Panc1 (cell line): ENCODE data around the gene SSNA1. TPM values are rescaled to one million over a fixed set of nuclear protein-coding genes. Genes with fewer than 3 reads are reported as not detected.

Source experiments
- ATAC-seq: fragments of 200-7000 bp; cut with Tn5 transposase; 2 replicates; pipeline ENCODE4 v1.9.1; 2020; ENCODE audit warnings: mild to moderate bottlenecking, moderate library complexity
- BruUV-seq: library from RNA; stranded (reverse); fragments of 400-500 nt; replicated peaks from 2 replicates; lab custom pipeline; 2021; lab: Mats Ljungman, UMichigan
- CTCF ChIA-PET: fragments of 300-600 bp; sonication (Branson Sonifier 250); formaldehyde crosslinking; loops from one replicate; lab custom pipeline; 2022; ENCODE audit warnings: antibody characterized with exemption; lab: Charles Lee
- POLR2A ChIA-PET: fragments of 300-600 bp; sonication (Branson Sonifier 250); formaldehyde crosslinking; loops from one replicate; lab custom pipeline; 2022; ENCODE audit warnings: antibody characterized with exemption; lab: Charles Lee
- DNase-seq: peaks from one replicate; pipeline ENCODE4 v3.0.0-alpha.2; 2010; ENCODE audit warnings: low read depth, low spot score
- H3K27ac ChIP-seq: 2 replicates; pipeline ENCODE4 v1.5.1; 2011; ENCODE audit warnings: mild to moderate bottlenecking, low read length, inconsistent platforms
- H3K27me3 ChIP-seq: fragments of 200-500 bp; sonication (Bioruptor generic); 2 replicates; pipeline ENCODE4 v1.6.0; 2014; ENCODE audit warnings: low read length, inconsistent platforms; ENCODE audit not compliant: control insufficient read depth, insufficient read depth
- H3K36me3 ChIP-seq: fragments of 200-500 bp; sonication (Bioruptor generic); 2 replicates; pipeline ENCODE4 v1.5.1; 2014; ENCODE audit warnings: inconsistent platforms, mild to moderate bottlenecking, low read length, moderate library complexity; ENCODE audit not compliant: control insufficient read depth, insufficient read depth
- H3K4me1 ChIP-seq: 2 replicates; pipeline ENCODE4 v1.5.1; 2011; ENCODE audit warnings: inconsistent platforms, mild to moderate bottlenecking, low read length, moderate library complexity; ENCODE audit not compliant: control insufficient read depth, insufficient read depth
- H3K4me3 ChIP-seq, 2 experiments: 2 replicates each; pipeline ENCODE4 v1.5.1; 2011 to 2012; ENCODE audit warnings: low read depth in 2 of 2, low read length in 2 of 2, mild to moderate bottlenecking in 2 of 2, inconsistent platforms in 1 of 2, moderate library complexity in 1 of 2
- H3K9me3 ChIP-seq: fragments of 200-500 bp; sonication (Bioruptor generic); 2 replicates; pipeline ENCODE4 v1.5.1; 2014; ENCODE audit warnings: low read depth, mild to moderate bottlenecking, inconsistent platforms, low read length, moderate library complexity; ENCODE audit not compliant: control insufficient read depth, insufficient read depth
- POLR2AphosphoS5 ChIP-seq: IDR thresholded peaks from 2 replicates; pipeline ENCODE4 v1.6.1; 2012; ENCODE audit warnings: mild to moderate bottlenecking, low read depth, low read length, moderate library complexity
- SIN3A ChIP-seq: IDR thresholded peaks from 2 replicates; pipeline ENCODE4 v1.6.1; 2012; ENCODE audit warnings: low read depth, mild to moderate bottlenecking, low read length, moderate library complexity, borderline replicate concordance; ENCODE audit not compliant: insufficient read depth
- TCF7L2 ChIP-seq: IDR thresholded peaks from 2 replicates; pipeline ENCODE4 v1.6.1; 2011; ENCODE audit warnings: mild to moderate bottlenecking, low read depth, low read length, inconsistent platforms
- in situ Hi-C: cut with HindIII; loops from 2 replicates; pipeline ENCODE4 v1.10.0; 2016; ENCODE audit warnings: low sequenced_read_pairs, low pct_unique_long_range_greater_than_20kb
- intact Hi-C: fragments of 100-400 bp; cut with micrococcal nuclease; formaldehyde crosslinking; loops from one replicate; pipeline ENCODE4 v1.10.0; 2022; ENCODE audit not compliant: unreplicated experiment
- total RNA-seq: library from RNA; stranded (reverse); gene quantifications from one replicate; pipeline ENCODE4 v1.2.1, GENCODE V29; 2021; ENCODE audit not compliant: unreplicated experiment
- TF ChIP-seq, protein P1 (sequence below): fragments of 450-650 bp; IDR thresholded peaks from 2 replicates; pipeline ENCODE4 v1.5.1; 2017; ENCODE audit warnings: mild to moderate bottlenecking
- TF ChIP-seq, protein P2 (sequence below), 2 experiments: IDR thresholded peaks; 2 replicates each; pipeline ENCODE4 v1.6.1; 2011 to 2012; ENCODE audit warnings: low read depth in 2 of 2, control low read depth in 1 of 2, low read length in 1 of 2, mild to moderate bottlenecking in 1 of 2, moderate library complexity in 1 of 2; ENCODE audit not compliant: insufficient read depth in 1 of 2

Gene SSNA1
- total RNA-seq, 1 experiment from 2014 or later: 86.9 TPM

DNA sequence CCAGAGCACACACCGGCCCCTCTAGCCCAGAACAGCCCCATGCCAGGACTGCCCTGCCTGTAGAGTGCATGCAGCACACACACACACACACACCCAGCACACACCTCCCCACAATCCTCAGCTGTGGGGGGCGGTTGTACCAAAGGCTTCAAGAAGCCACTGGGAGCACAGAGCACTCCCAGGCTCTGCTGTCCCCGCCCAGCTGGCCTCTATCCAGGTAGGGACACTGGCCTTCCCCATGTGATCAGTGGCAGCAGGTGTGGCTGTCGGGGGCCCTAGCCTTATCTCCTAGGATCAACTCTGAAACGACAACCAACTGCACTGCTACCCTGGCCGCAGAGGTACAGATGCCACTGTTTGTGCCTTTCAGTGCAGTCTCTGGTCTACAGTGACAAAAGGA is 2.1 kb upstream of the SSNA1 start:
- intact Hi-C loops (no loop called here), in situ Hi-C loops (no loop called here)
- no peaks in the 10 kb centered on the region; the same call in 1 of the 2 replicates for H3K36me3 ChIP-seq
- ATAC-seq (no peak), DNase-seq (no peak)
- CTCF ChIA-PET: no interaction called here
- no TSS peak for BruUV-seq
- H3K4me3 ChIP-seq: peak overlapping the region in 1 of 2 experiments; percentile 88; a peak in 2 of 4 replicates
- H3K27ac ChIP-seq: no peak overlapping the region
- POLR2A ChIA-PET: no interaction called here
- TF ChIP-seq POLR2AphosphoS5: no peak
- TF ChIP-seq TCF7L2: no peak
- TF ChIP-seq, protein P1, sequence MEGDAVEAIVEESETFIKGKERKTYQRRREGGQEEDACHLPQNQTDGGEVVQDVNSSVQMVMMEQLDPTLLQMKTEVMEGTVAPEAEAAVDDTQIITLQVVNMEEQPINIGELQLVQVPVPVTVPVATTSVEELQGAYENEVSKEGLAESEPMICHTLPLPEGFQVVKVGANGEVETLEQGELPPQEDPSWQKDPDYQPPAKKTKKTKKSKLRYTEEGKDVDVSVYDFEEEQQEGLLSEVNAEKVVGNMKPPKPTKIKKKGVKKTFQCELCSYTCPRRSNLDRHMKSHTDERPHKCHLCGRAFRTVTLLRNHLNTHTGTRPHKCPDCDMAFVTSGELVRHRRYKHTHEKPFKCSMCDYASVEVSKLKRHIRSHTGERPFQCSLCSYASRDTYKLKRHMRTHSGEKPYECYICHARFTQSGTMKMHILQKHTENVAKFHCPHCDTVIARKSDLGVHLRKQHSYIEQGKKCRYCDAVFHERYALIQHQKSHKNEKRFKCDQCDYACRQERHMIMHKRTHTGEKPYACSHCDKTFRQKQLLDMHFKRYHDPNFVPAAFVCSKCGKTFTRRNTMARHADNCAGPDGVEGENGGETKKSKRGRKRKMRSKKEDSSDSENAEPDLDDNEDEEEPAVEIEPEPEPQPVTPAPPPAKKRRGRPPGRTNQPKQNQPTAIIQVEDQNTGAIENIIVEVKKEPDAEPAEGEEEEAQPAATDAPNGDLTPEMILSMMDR: no peak
- no peak for TF ChIP-seq SIN3A
- TF ChIP-seq, protein P2, sequence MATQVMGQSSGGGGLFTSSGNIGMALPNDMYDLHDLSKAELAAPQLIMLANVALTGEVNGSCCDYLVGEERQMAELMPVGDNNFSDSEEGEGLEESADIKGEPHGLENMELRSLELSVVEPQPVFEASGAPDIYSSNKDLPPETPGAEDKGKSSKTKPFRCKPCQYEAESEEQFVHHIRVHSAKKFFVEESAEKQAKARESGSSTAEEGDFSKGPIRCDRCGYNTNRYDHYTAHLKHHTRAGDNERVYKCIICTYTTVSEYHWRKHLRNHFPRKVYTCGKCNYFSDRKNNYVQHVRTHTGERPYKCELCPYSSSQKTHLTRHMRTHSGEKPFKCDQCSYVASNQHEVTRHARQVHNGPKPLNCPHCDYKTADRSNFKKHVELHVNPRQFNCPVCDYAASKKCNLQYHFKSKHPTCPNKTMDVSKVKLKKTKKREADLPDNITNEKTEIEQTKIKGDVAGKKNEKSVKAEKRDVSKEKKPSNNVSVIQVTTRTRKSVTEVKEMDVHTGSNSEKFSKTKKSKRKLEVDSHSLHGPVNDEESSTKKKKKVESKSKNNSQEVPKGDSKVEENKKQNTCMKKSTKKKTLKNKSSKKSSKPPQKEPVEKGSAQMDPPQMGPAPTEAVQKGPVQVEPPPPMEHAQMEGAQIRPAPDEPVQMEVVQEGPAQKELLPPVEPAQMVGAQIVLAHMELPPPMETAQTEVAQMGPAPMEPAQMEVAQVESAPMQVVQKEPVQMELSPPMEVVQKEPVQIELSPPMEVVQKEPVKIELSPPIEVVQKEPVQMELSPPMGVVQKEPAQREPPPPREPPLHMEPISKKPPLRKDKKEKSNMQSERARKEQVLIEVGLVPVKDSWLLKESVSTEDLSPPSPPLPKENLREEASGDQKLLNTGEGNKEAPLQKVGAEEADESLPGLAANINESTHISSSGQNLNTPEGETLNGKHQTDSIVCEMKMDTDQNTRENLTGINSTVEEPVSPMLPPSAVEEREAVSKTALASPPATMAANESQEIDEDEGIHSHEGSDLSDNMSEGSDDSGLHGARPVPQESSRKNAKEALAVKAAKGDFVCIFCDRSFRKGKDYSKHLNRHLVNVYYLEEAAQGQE (IDR thresholded peaks at IDR 0.05; ENCODE audit: insufficient read depth in 1 of 2, low read depth in 2 of 2, low read length in 1 of 2): no peak
- H3K4me1 ChIP-seq: peaks cover 18% of the 10 kb centered on the region
- H3K27me3 ChIP-seq: no peaks in the 10 kb centered on the region
- no peaks in the 10 kb centered on the region for H3K9me3 ChIP-seq

DNA sequence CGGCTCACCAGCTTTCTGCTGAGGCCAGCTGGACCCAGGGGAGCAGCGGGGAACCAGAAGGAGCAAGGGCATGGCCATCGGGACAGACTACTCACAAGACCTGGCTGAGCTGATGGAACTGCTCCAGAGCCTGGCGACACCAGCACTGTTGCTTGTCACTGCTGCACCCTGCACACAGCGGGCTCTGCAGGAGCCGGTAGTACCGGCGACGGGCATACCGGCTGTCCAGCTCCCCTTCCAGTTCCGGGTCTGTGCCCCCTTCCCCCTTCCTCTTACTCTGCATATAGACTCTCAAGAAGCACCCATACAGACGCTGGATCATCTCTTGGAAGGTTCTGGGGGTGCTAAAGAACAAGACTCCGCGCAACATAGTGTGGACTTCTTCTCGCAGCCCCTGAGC is 1.1 kb upstream of the SSNA1 start:
- POLR2A ChIA-PET: no interaction called here
- H3K4me3 ChIP-seq: peak overlapping the region; percentile 88 to 89
- intact Hi-C loops: no loop called here
- DNase-seq: no peak
- no peak for ATAC-seq
- H3K4me1 ChIP-seq: peaks cover 18% of the 10 kb centered on the region
- no peaks in the 10 kb centered on the region for H3K27me3 ChIP-seq
- in situ Hi-C loops: no loop called here
- H3K36me3 ChIP-seq: no peaks in the 10 kb centered on the region; the same call in 1 of the 2 replicates
- CTCF ChIA-PET: no interaction called here
- H3K9me3 ChIP-seq: no peaks in the 10 kb centered on the region
- no TSS peak for BruUV-seq
- peak overlapping the region; percentile 74 for H3K27ac ChIP-seq
- no peak for TF ChIP-seq POLR2AphosphoS5
- TF ChIP-seq, protein P2 (IDR thresholded peaks at IDR 0.05; ENCODE audit: insufficient read depth in 1 of 2, low read depth in 2 of 2, low read length in 1 of 2): no peak
- no peak for TF ChIP-seq TCF7L2
- TF ChIP-seq SIN3A: no peak
- TF ChIP-seq, protein P1: no peak
